ENCODE data around the gene DIAPH2. TPM values are rescaled to one million over a fixed set of nuclear protein-coding genes. Genes with fewer than 3 reads are reported as not detected.

The DIAPH2 gene
- total RNA-seq, 4 donors from 2014 or later, result 16.7 to 27.3 (median 20.3) TPM

- TF ChIP-seq CTCF (IDR thresholded peaks at IDR 0.05), result no peak
- no peak for TF ChIP-seq POLR2A (IDR thresholded peaks at IDR 0.05)
- WGBS, 2 donors, result 58 to 78% methylated on average over 7 of the region's 7 CpGs
- no peak overlapping the region for H3K4me3 ChIP-seq (ENCODE audit: low read depth, poor library complexity, severe bottlenecking)
- no peak for DNase-seq (ENCODE audit: low spot score in 2 of 2)
- intact Hi-C loops (cut with DNase I; ENCODE audit: low total_unique reads), result no loop called here
Measured at GRCh38 chrX:97159916-97160800, 475.5 kb downstream of the DIAPH2 start.

- no peak overlapping the region for H3K4me3 ChIP-seq (ENCODE audit: low read depth, poor library complexity, severe bottlenecking)
- intact Hi-C loops (cut with DNase I; ENCODE audit: low total_unique reads), result no loop called here
- WGBS, 2 donors, result 87 to 97% methylated on average over 1 of the region's 1 CpG
- TF ChIP-seq POLR2A (IDR thresholded peaks at IDR 0.05) (no peak), CTCF (IDR thresholded peaks at IDR 0.05) (no peak)
- DNase-seq (ENCODE audit: low spot score in 2 of 2), result no peak
Measured at GRCh38 chrX:97167333-97167732, 482.7 kb downstream of the DIAPH2 start.

- no peak for DNase-seq (ENCODE audit: low spot score in 2 of 2)
- WGBS, 2 donors, result 71 to 74% methylated on average over 2 of the region's 2 CpGs
- TF ChIP-seq CTCF (IDR thresholded peaks at IDR 0.05) (no peak), POLR2A (IDR thresholded peaks at IDR 0.05) (no peak)
- intact Hi-C loops (cut with DNase I; ENCODE audit: low total_unique reads), result no loop called here
- no peak overlapping the region for H3K4me3 ChIP-seq (ENCODE audit: low read depth, poor library complexity, severe bottlenecking)
Measured at GRCh38 chrX:97168646-97169045, 484.0 kb downstream of the DIAPH2 start.

- 87 to 93% methylated on average over 4 of the region's 4 CpGs for WGBS, 2 donors
- intact Hi-C loops (cut with DNase I; ENCODE audit: low total_unique reads), result no loop called here
- TF ChIP-seq POLR2A (IDR thresholded peaks at IDR 0.05) (no peak), CTCF (IDR thresholded peaks at IDR 0.05) (no peak)
- DNase-seq (ENCODE audit: low spot score in 2 of 2), result no peak
- H3K4me3 ChIP-seq (ENCODE audit: low read depth, poor library complexity, severe bottlenecking), result no peak overlapping the region
Measured at GRCh38 chrX:97175147-97175546, 490.5 kb downstream of the DIAPH2 start.

GRCh38 chrX:97189668-97190067 lies 505.0 kb downstream of the DIAPH2 start:
- 44 to 59% methylated on average over 2 of the region's 2 CpGs for WGBS, 2 donors
- TF ChIP-seq CTCF (IDR thresholded peaks at IDR 0.05) (no peak), POLR2A (IDR thresholded peaks at IDR 0.05) (no peak)
- intact Hi-C loops (cut with DNase I; ENCODE audit: low total_unique reads), result no loop called here
- no peak overlapping the region for H3K4me3 ChIP-seq (ENCODE audit: low read depth, poor library complexity, severe bottlenecking)
- no peak for DNase-seq (ENCODE audit: low spot score in 2 of 2)
